ENCODE data around the gene CHAD. TPM values are rescaled to one million over a fixed set of nuclear protein-coding genes. Genes with fewer than 3 reads are reported as not detected.

Gene CHAD
- total RNA-seq, 1 experiment from 2014 or later, result not detected

GRCh38 chr17:50495918-50496317, 27.2 kb upstream of the CHAD start:
- Histone ChIP-seq H3K27ac (ENCODE audit: low read length) (no peak overlapping the region), H3K36me3 (ENCODE audit: control insufficient read depth, insufficient read depth, low read length) (no peaks in the 10 kb centered on the region), H3K9me3 (ENCODE audit: control insufficient read depth, insufficient read depth, low read depth, low read length) (no peaks in the 10 kb centered on the region), H3K4me3 (ENCODE audit: low read depth in 2 of 2, low read length in 2 of 2) (no peak overlapping the region), H3K27me3 (ENCODE audit: control insufficient read depth, insufficient read depth, low read length) (no peaks in the 10 kb centered on the region), H3K4me1 (ENCODE audit: control insufficient read depth, insufficient read depth, low read length) (no peaks in the 10 kb centered on the region)
- ChIA-PET POLR2A (interaction anchor here (0.7 kb wide), 2 partner anchors 8 to 342 kb away, joined by 4 to 9 read pairs; no protein-coding TSS in a partner anchor), CTCF (interaction anchor here (0.6 to 0.7 kb wide), 2 partner anchors 8 to 13 kb away, joined by 3 to 11 read pairs; no protein-coding TSS in a partner anchor)
- intact Hi-C loops (cut with micrococcal nuclease; ENCODE audit: unreplicated experiment) (no loop called here), in situ Hi-C loops (cut with HindIII; ENCODE audit: low pct_unique_long_range_greater_than_20kb, low sequenced_read_pairs) (no loop called here)
- BruUV-seq (replicated peaks), result no TSS peak
- ATAC-seq, result no peak
- TF ChIP-seq REST (IDR thresholded peaks at IDR 0.05; ENCODE audit: insufficient read depth in 1 of 2, low read depth in 2 of 2, low read length in 1 of 2) (no peak), CTCF (IDR thresholded peaks at IDR 0.05) (no peak), TCF7L2 (IDR thresholded peaks at IDR 0.05; ENCODE audit: low read depth, low read length) (no peak), POLR2AphosphoS5 (IDR thresholded peaks at IDR 0.05; ENCODE audit: low read depth, low read length) (no peak), SIN3A (IDR thresholded peaks at IDR 0.05; ENCODE audit: borderline replicate concordance, insufficient read depth, low read depth, low read length) (no peak)
- no peak for DNase-seq (ENCODE audit: low read depth, low spot score)

- ATAC-seq, result 0 out of 2 replicates have a peak, but pooled peaks have one; percentile 56
- Histone ChIP-seq H3K27me3 (ENCODE audit: control insufficient read depth, insufficient read depth, low read length) (no peaks in the 10 kb centered on the region), H3K4me1 (ENCODE audit: control insufficient read depth, insufficient read depth, low read length) (no peaks in the 10 kb centered on the region), H3K9me3 (ENCODE audit: control insufficient read depth, insufficient read depth, low read depth, low read length) (no peaks in the 10 kb centered on the region), H3K36me3 (ENCODE audit: control insufficient read depth, insufficient read depth, low read length) (no peaks in the 10 kb centered on the region), H3K27ac (ENCODE audit: low read length) (no peak overlapping the region), H3K4me3 (ENCODE audit: low read depth in 2 of 2, low read length in 2 of 2) (no peak overlapping the region)
- intact Hi-C loops (cut with micrococcal nuclease; ENCODE audit: unreplicated experiment), result no loop called here
- no peak for TF ChIP-seq SIN3A (IDR thresholded peaks at IDR 0.05; ENCODE audit: borderline replicate concordance, insufficient read depth, low read depth, low read length)
- TF ChIP-seq CTCF (IDR thresholded peaks at IDR 0.05), result no peak
- no peak for TF ChIP-seq REST (IDR thresholded peaks at IDR 0.05; ENCODE audit: insufficient read depth in 1 of 2, low read depth in 2 of 2, low read length in 1 of 2)
- TF ChIP-seq POLR2AphosphoS5 (IDR thresholded peaks at IDR 0.05; ENCODE audit: low read depth, low read length), result no peak
- TF ChIP-seq TCF7L2 (IDR thresholded peaks at IDR 0.05; ENCODE audit: low read depth, low read length), result no peak
- in situ Hi-C loops (cut with HindIII; ENCODE audit: low pct_unique_long_range_greater_than_20kb, low sequenced_read_pairs), result no loop called here
- ChIA-PET CTCF (interaction anchor here (0.6 kb wide), 1 partner anchor 12 kb away, joined by 11 read pairs; no protein-coding TSS in a partner anchor), POLR2A (interaction anchor here (0.7 kb wide), 2 partner anchors 8 to 342 kb away, joined by 4 to 9 read pairs; no protein-coding TSS in a partner anchor)
- BruUV-seq (replicated peaks), result no TSS peak
- DNase-seq (ENCODE audit: low read depth, low spot score), result no peak
These were observed 26.6 kb upstream of the CHAD start for GRCh38 chr17:50495217-50495823.

Data from Panc1 (cell line).